HepG2 (cell line): ENCODE results near the gene DNAJC8. TPM values are rescaled to one million over a fixed set of nuclear protein-coding genes. Genes with fewer than 3 reads are reported as not detected.

ENCODE experiments used
- AHR ChIP-seq: IDR thresholded peaks from 2 replicates; pipeline ENCODE4 v1.6.1; 2018; ENCODE audit warnings: missing genetic modification reagents, missing compliant biosample characterization
- CHCHD3 ChIP-seq: sonication (generic); formaldehyde crosslinking; IDR thresholded peaks from 2 replicates; pipeline ENCODE4 v1.8.0; 2022; ENCODE audit warnings: mild to moderate bottlenecking, missing genetic modification reagents, moderate library complexity
- ISX ChIP-seq: sonication (generic); formaldehyde crosslinking; conservative IDR thresholded peaks from 2 replicates; pipeline ENCODE4 v1.5.0; 2020; ENCODE audit warnings: missing genetic modification reagents
- KDM3A ChIP-seq: IDR thresholded peaks from 2 replicates; pipeline ENCODE4 v1.6.1; 2018; ENCODE audit warnings: low read depth, missing compliant biosample characterization
- NFE2 ChIP-seq: sonication (generic); formaldehyde crosslinking; IDR thresholded peaks from 2 replicates; pipeline ENCODE4 v1.4.0; 2020; ENCODE audit warnings: missing genetic modification reagents
- PCBP1 ChIP-seq: fragments of 200-400 bp; formaldehyde crosslinking; IDR thresholded peaks from 2 replicates; pipeline ENCODE4 v1.6.1; 2017; ENCODE audit warnings: mild to moderate bottlenecking, low read depth, low read length, borderline replicate concordance
- PLRG1 ChIP-seq: fragments of 450-650 bp; conservative IDR thresholded peaks from 2 replicates; pipeline ENCODE4 v1.6.1; 2016
- RBFOX2 ChIP-seq: fragments of 200-400 bp; formaldehyde crosslinking; IDR thresholded peaks from 2 replicates; pipeline ENCODE4 v1.6.1; 2017; ENCODE audit warnings: low read depth, mild to moderate bottlenecking, low read length
- RFX5 ChIP-seq: IDR thresholded peaks from 2 replicates; pipeline ENCODE4 v1.6.1; 2011; ENCODE audit warnings: low read depth, low read length, improper control_type of control experiment
- SOX13 ChIP-seq, 3 experiments: fragments of 450-650 bp in 1 of 3; sonication (generic) in 1 of 3; formaldehyde crosslinking in 1 of 3; IDR thresholded peaks in 2 of 3; conservative IDR thresholded peaks in 1 of 3; 2 replicates each; pipeline versions ENCODE4 v1.5.0 to v1.6.1; 2016 to 2020; ENCODE audit warnings: antibody characterized with exemption in 1 of 3, mild to moderate bottlenecking in 1 of 3, missing compliant biosample characterization in 1 of 3, missing genetic modification reagents in 1 of 3, moderate library complexity in 1 of 3
- STAT5B ChIP-seq: sonication (generic); formaldehyde crosslinking; IDR thresholded peaks from 2 replicates; pipeline ENCODE4 v1.4.0; 2020; ENCODE audit warnings: missing genetic modification reagents
- ZBTB21 ChIP-seq: sonication (generic); formaldehyde crosslinking; IDR thresholded peaks from 2 replicates; pipeline ENCODE4 v1.4.0; 2020; ENCODE audit warnings: missing genetic modification reagents
- ZFP36L2 ChIP-seq: sonication (generic); formaldehyde crosslinking; IDR thresholded peaks from 2 replicates; pipeline ENCODE4 v1.4.0; 2020; ENCODE audit warnings: missing genetic modification reagents
- ZNF180 ChIP-seq: sonication (generic); formaldehyde crosslinking; IDR thresholded peaks from 2 replicates; pipeline ENCODE4 v1.4.0; 2020; ENCODE audit warnings: low read depth, missing genetic modification reagents, borderline replicate concordance
- ZNF292 ChIP-seq: sonication (generic); formaldehyde crosslinking; IDR thresholded peaks from 2 replicates; pipeline ENCODE4 v1.8.1; 2022; ENCODE audit warnings: mild to moderate bottlenecking, low read depth, missing genetic modification reagents, borderline replicate concordance
- ZNF766 ChIP-seq: sonication (generic); formaldehyde crosslinking; IDR thresholded peaks from 2 replicates; pipeline ENCODE4 v1.5.0; 2020; ENCODE audit warnings: missing genetic modification reagents, borderline replicate concordance
- ZSCAN30 ChIP-seq: sonication (generic); formaldehyde crosslinking; IDR thresholded peaks from 2 replicates; pipeline ENCODE4 v1.5.0; 2020; ENCODE audit warnings: mild to moderate bottlenecking, missing genetic modification reagents
- ZSCAN31 ChIP-seq: sonication (generic); formaldehyde crosslinking; IDR thresholded peaks from 2 replicates; pipeline ENCODE4 v1.5.0; 2020; ENCODE audit warnings: low read depth, mild to moderate bottlenecking, missing genetic modification reagents
- polyA plus RNA-seq, 8 experiments: library from polyadenylated mRNA; depleted of rRNA in 3 of 8; stranded (reverse) in 7 of 8; unstranded in 1 of 8; fragments of >200 nt; fragmentation: Illumina TruSeq in 4 of 8; extraction: Trizol in 4 of 8; gene quantifications; 2 replicates each; pipeline versions ENCODE4 v1.2.1 to v1.2.3, GENCODE V29; 2011 to 2016; ENCODE audit warnings: low read depth in 4 of 8, missing spikeins in 1 of 8, mixed read lengths in 1 of 8; ENCODE audit not compliant: insufficient read depth in 1 of 8
- total RNA-seq, 5 experiments: library from RNA; depleted of rRNA; stranded (reverse); fragments of >200 nt; fragmentation: Illumina TruSeq; extraction: Trizol; gene quantifications; 2 replicates each; pipeline ENCODE4 v1.2.3, GENCODE V29; 2016; ENCODE audit warnings: low read depth in 1 of 5
- TF ChIP-seq, protein P1 (sequence below): sonication (generic); formaldehyde crosslinking; IDR thresholded peaks from 2 replicates; pipeline ENCODE4 v1.8.0; 2022; ENCODE audit warnings: low read depth, missing genetic modification reagents
- TF ChIP-seq, protein P2 (sequence below): sonication (generic); formaldehyde crosslinking; IDR thresholded peaks from 2 replicates; pipeline ENCODE4 v1.5.1; 2020; ENCODE audit warnings: mild to moderate bottlenecking, missing genetic modification reagents, moderate library complexity
- TF ChIP-seq, protein P3 (sequence below): sonication (generic); formaldehyde crosslinking; IDR thresholded peaks from 2 replicates; pipeline ENCODE4 v1.5.0; 2020; ENCODE audit warnings: missing genetic modification reagents, mild to moderate bottlenecking, borderline replicate concordance

Gene DNAJC8
- total and polyA plus RNA-seq, 2 of the 13 experiments (the other 11 are each of a cell fraction or from before 2014, with no cell fraction given): 54.5 to 126 TPM

DNA sequence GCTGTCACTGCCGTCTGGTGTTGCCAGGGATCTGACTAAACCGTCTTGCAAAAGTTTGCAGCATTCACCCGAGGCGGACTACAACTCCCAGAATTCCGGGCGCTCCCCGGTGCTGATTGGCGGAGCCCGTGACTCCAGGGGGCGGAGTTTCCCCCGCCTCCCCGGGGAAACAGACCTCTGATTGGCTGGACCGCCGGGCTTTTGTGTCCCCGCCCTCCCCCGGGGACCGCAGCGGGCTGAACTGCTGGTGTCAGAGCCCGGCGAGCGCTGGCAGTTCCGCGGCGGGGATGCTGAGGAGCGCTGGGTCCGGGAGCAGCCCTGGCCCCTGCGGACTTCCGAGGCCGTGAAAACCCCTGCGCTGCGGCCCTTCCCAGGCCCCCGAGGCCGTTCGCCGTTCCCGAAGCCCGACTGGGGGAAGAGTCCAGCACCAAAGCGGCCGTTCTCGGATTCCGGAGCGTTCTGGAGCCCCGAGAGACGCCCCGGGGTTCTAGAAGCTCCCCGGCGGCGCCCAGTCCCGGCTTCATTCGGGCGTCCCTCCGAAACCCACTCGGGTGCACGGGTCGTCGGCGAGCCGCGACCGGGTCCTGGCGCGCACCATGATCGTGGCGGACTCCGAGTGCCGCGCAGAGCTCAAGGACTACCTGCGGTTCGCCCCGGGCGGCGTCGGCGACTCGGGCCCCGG, 26.6 kb upstream of the DNAJC8 start, which contains the start of gene SESN2 (continued):
- TF ChIP-seq, protein P1, sequence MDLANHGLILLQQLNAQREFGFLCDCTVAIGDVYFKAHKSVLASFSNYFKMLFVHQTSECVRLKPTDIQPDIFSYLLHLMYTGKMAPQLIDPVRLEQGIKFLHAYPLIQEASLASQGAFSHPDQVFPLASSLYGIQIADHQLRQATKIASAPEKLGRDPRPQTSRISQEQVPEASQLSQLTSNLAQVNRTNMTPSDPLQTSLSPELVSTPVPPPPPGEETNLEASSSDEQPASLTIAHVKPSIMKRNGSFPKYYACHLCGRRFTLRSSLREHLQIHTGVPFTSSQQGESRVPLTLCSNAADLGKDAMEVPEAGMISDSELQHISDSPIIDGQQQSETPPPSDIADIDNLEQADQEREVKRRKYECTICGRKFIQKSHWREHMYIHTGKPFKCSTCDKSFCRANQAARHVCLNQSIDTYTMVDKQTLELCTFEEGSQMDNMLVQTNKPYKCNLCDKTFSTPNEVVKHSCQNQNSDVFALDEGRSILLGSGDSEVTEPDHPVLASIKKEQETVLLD (CRISPR knock-in tag): no peak
- no peak for TF ChIP-seq SOX13 (IDR thresholded peaks at IDR 0.05)
- TF ChIP-seq SOX13 (CRISPR knock-in tag; conservative IDR thresholded peaks at IDR 0.05 in 1 of 2, IDR thresholded peaks at IDR 0.05 in 1 of 2): peak in 1 of 2 experiments; percentile 9; a peak in 1 of 4 replicates
- TF ChIP-seq ZBTB21 (CRISPR knock-in tag): no peak
- TF ChIP-seq ZNF180 (CRISPR knock-in tag): no peak
- TF ChIP-seq KDM3A (CRISPR knock-in tag): 0 out of 2 replicates have a peak, but pooled peaks have one; percentile 57
- TF ChIP-seq PCBP1: no peak
- TF ChIP-seq CHCHD3: no peak
- peak; percentile 74 for TF ChIP-seq RFX5
- TF ChIP-seq, protein P2, sequence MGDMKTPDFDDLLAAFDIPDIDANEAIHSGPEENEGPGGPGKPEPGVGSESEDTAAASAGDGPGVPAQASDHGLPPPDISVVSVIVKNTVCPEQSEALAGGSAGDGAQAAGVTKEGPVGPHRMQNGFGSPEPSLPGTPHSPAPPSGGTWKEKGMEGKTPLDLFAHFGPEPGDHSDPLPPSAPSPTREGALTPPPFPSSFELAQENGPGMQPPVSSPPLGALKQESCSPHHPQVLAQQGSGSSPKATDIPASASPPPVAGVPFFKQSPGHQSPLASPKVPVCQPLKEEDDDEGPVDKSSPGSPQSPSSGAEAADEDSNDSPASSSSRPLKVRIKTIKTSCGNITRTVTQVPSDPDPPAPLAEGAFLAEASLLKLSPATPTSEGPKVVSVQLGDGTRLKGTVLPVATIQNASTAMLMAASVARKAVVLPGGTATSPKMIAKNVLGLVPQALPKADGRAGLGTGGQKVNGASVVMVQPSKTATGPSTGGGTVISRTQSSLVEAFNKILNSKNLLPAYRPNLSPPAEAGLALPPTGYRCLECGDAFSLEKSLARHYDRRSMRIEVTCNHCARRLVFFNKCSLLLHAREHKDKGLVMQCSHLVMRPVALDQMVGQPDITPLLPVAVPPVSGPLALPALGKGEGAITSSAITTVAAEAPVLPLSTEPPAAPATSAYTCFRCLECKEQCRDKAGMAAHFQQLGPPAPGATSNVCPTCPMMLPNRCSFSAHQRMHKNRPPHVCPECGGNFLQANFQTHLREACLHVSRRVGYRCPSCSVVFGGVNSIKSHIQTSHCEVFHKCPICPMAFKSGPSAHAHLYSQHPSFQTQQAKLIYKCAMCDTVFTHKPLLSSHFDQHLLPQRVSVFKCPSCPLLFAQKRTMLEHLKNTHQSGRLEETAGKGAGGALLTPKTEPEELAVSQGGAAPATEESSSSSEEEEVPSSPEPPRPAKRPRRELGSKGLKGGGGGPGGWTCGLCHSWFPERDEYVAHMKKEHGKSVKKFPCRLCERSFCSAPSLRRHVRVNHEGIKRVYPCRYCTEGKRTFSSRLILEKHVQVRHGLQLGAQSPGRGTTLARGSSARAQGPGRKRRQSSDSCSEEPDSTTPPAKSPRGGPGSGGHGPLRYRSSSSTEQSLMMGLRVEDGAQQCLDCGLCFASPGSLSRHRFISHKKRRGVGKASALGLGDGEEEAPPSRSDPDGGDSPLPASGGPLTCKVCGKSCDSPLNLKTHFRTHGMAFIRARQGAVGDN (CRISPR knock-in tag): peak; percentile 67
- peak; percentile 90 for TF ChIP-seq ZSCAN31
- TF ChIP-seq STAT5B (CRISPR knock-in tag): no peak
- TF ChIP-seq AHR (CRISPR knock-in tag): no peak
- peak; percentile 56; the same call in 1 of the 2 replicates for TF ChIP-seq ZNF766
- TF ChIP-seq ZFP36L2 (CRISPR knock-in tag): no peak
- TF ChIP-seq ZSCAN30 (CRISPR knock-in tag): no peak
- peak; percentile 96 for TF ChIP-seq RBFOX2
- no peak for TF ChIP-seq PLRG1
- TF ChIP-seq, protein P3, sequence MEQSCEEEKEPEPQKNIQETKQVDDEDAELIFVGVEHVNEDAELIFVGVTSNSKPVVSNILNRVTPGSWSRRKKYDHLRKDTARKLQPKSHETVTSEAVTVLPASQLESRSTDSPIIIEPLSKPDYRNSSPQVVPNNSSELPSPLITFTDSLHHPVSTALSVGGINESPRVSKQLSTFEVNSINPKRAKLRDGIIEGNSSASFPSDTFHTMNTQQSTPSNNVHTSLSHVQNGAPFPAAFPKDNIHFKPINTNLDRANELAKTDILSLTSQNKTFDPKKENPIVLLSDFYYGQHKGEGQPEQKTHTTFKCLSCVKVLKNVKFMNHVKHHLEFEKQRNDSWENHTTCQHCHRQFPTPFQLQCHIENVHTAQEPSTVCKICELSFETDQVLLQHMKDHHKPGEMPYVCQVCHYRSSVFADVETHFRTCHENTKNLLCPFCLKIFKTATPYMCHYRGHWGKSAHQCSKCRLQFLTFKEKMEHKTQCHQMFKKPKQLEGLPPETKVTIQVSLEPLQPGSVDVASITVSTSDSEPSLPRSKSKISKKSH (CRISPR knock-in tag): peak; percentile 72
- peak; percentile 75; the same call in 1 of the 2 replicates for TF ChIP-seq ISX (CRISPR knock-in tag)
- TF ChIP-seq ZNF292 (CRISPR knock-in tag): no peak; the same call in 1 of the 2 replicates
- TF ChIP-seq NFE2 (CRISPR knock-in tag): no peak
